ENCODE results near the gene DESI2. TPM values are rescaled to one million over a fixed set of nuclear protein-coding genes. Genes with fewer than 3 reads are reported as not detected.

The DESI2 gene
- total RNA-seq, 4 donors from 2014 or later = 22.8 to 33.0 (median 25.3) TPM

GRCh38 chr1:244634546-244634945 is 18.4 kb upstream of the DESI2 start:
- intact Hi-C loops (cut with DNase I; ENCODE audit: low total_unique reads) = no loop called here
- H3K27ac ChIP-seq = no peak overlapping the region

GRCh38 chr1:244636488-244637259 is 16.3 kb upstream of the DESI2 start:
- Histone ChIP-seq H3K27me3 (no peaks in the 10 kb centered on the region), H3K9me3 (no peaks in the 10 kb centered on the region), H3K4me1 (no peaks in the 10 kb centered on the region), H3K4me3 (no peak overlapping the region), H3K36me3 (no peaks in the 10 kb centered on the region), H3K27ac (no peak overlapping the region)
- intact Hi-C loops (cut with DNase I; ENCODE audit: low total_unique reads) = no loop called here
- ATAC-seq = no peak
- in situ Hi-C loops (cut with MboI; ENCODE audit: low sequenced_read_pairs in 4 of 4) = no loop called here
- TF ChIP-seq POLR2A (IDR thresholded peaks at IDR 0.05) = no peak
- no peak for TF ChIP-seq CTCF (IDR thresholded peaks at IDR 0.05 in 4 of 5, conservative IDR thresholded peaks at IDR 0.05 in 1 of 5)
- no peak for DNase-seq

More at GRCh38 chr1:244634546-244634945, 18.4 kb upstream of the DESI2 start:
- Histone ChIP-seq H3K36me3 (no peaks in the 10 kb centered on the region), H3K4me3 (no peak overlapping the region), H3K4me1 (no peaks in the 10 kb centered on the region), H3K9me3 (no peaks in the 10 kb centered on the region), H3K27me3 (no peaks in the 10 kb centered on the region)
- no peak for TF ChIP-seq CTCF (IDR thresholded peaks at IDR 0.05 in 4 of 5, conservative IDR thresholded peaks at IDR 0.05 in 1 of 5)
- no peak for TF ChIP-seq POLR2A (IDR thresholded peaks at IDR 0.05)
- in situ Hi-C loops (cut with MboI; ENCODE audit: low sequenced_read_pairs in 4 of 4) = no loop called here
- no peak for ATAC-seq
- no peak for DNase-seq

GRCh38 chr1:244639561-244639960 is 13.4 kb upstream of the DESI2 start:
- ATAC-seq (no peak), DNase-seq (no peak)
- no peaks in the 10 kb centered on the region for H3K36me3 ChIP-seq
- no peaks in the 10 kb centered on the region for H3K4me1 ChIP-seq
- intact Hi-C loops (cut with DNase I; ENCODE audit: low total_unique reads) = no loop called here
- no peak overlapping the region for H3K27ac ChIP-seq
- no peaks in the 10 kb centered on the region for H3K27me3 ChIP-seq
- H3K4me3 ChIP-seq = no peak overlapping the region
- in situ Hi-C loops (cut with MboI; ENCODE audit: low sequenced_read_pairs in 4 of 4) = no loop called here
- H3K9me3 ChIP-seq = no peaks in the 10 kb centered on the region
- TF ChIP-seq POLR2A (IDR thresholded peaks at IDR 0.05) (no peak), CTCF (IDR thresholded peaks at IDR 0.05 in 4 of 5, conservative IDR thresholded peaks at IDR 0.05 in 1 of 5) (no peak)

- Histone ChIP-seq H3K4me3 (no peak overlapping the region), H3K36me3 (no peaks in the 10 kb centered on the region), H3K27me3 (no peaks in the 10 kb centered on the region), H3K9me3 (no peaks in the 10 kb centered on the region), H3K4me1 (no peaks in the 10 kb centered on the region), H3K27ac (no peak overlapping the region)
- intact Hi-C loops (cut with DNase I; ENCODE audit: low total_unique reads) (no loop called here), in situ Hi-C loops (cut with MboI; ENCODE audit: low sequenced_read_pairs in 4 of 4) (no loop called here)
- DNase-seq (no peak), ATAC-seq (no peak)
- TF ChIP-seq POLR2A (IDR thresholded peaks at IDR 0.05) (no peak), CTCF (IDR thresholded peaks at IDR 0.05 in 4 of 5, conservative IDR thresholded peaks at IDR 0.05 in 1 of 5) (no peak)
Observed at GRCh38 chr1:244640917-244641316, 12.0 kb upstream of the DESI2 start.
